H1 (cell line): ENCODE measurements around the gene KIAA1614.

Experiments used
- ATF2 ChIP-seq: IDR thresholded peaks from 2 replicates; pipeline ENCODE4 v1.6.1; 2012; ENCODE audit warnings: low read length, inconsistent platforms
- CHD2 ChIP-seq: IDR thresholded peaks from 2 replicates; pipeline ENCODE4 v1.6.1; 2012; ENCODE audit warnings: low read length, improper control_type of control experiment
- CTCF ChIP-seq, 3 experiments: IDR thresholded peaks; 1 replicate in 2 of 3; 2 replicates in 1 of 3; pipeline versions ENCODE4 v1.5.1 to v1.6.1; 2011; ENCODE audit warnings: low read length in 3 of 3, mild to moderate bottlenecking in 3 of 3, inconsistent platforms in 2 of 3, low read depth in 1 of 3, moderate library complexity in 1 of 3; ENCODE audit not compliant: insufficient read depth in 1 of 3; ENCODE audit errors: control extremely low read depth in 1 of 3
- NRF1 ChIP-seq: IDR thresholded peaks from 2 replicates; pipeline ENCODE4 v1.6.1; 2011; ENCODE audit warnings: mild to moderate bottlenecking, low read depth, low read length, improper control_type of control experiment
- POLR2A ChIP-seq, 2 experiments: IDR thresholded peaks; 1 replicate in 1 of 2; 2 replicates in 1 of 2; pipeline ENCODE4 v1.6.1; 2011; ENCODE audit warnings: low read depth in 2 of 2, low read length in 2 of 2, mild to moderate bottlenecking in 2 of 2; ENCODE audit errors: control extremely low read depth in 1 of 2
- POLR2AphosphoS5 ChIP-seq: IDR thresholded peaks from 2 replicates; pipeline ENCODE4 v1.6.1; 2011; ENCODE audit warnings: low read depth, low read length
- SP1 ChIP-seq: IDR thresholded peaks from 2 replicates; pipeline ENCODE4 v1.6.1; 2011; ENCODE audit warnings: low read depth, low read length
- ZNF274 ChIP-seq: IDR thresholded peaks from 2 replicates; pipeline ENCODE4 v1.7.0; 2012; ENCODE audit warnings: low read length, borderline replicate concordance; ENCODE audit errors: extremely low read depth

GRCh38 chr1:180981596-180982387 lies 69.1 kb downstream of the KIAA1614 start:
- TF ChIP-seq CTCF (IDR thresholded peaks at IDR 0.05; ENCODE audit: control extremely low read depth in 1 of 3, insufficient read depth in 1 of 3, low read depth in 1 of 3, low read length in 3 of 3) (no peak), SP1 (0 out of 2 replicates have a peak, but pooled peaks have one; percentile 16), POLR2A (IDR thresholded peaks at IDR 0.05; ENCODE audit: control extremely low read depth in 1 of 2, low read depth in 2 of 2, low read length in 2 of 2) (no peak), CHD2 (no peak), NRF1 (no peak), POLR2AphosphoS5 (no peak), ATF2 (no peak), ZNF274 (no peak)
